Peyer's patch (tissue), 4 donors: ENCODE results near the gene TAS2R31.

Source experiments
- CTCF ChIP-seq, 6 experiments: fragments of 450-650 bp in 4 of 6; fragments of 200-600 bp in 2 of 6; sonication (generic) in 1 of 6; IDR thresholded peaks; one replicate each; pipeline ENCODE4 v1.5.1; 2017 to 2019; ENCODE audit warnings: antibody characterized with exemption in 6 of 6, mild to moderate bottlenecking in 3 of 6, moderate library complexity in 1 of 6
- POLR2A ChIP-seq, 2 donors: fragments of 450-650 bp; IDR thresholded peaks; one replicate each; pipeline ENCODE4 v1.5.1; 2017; ENCODE audit warnings: antibody characterized with exemption in 2 of 2, mild to moderate bottlenecking in 2 of 2, moderate library complexity in 2 of 2

GRCh38 chr12:11055306-11055705, 24.1 kb upstream of the TAS2R31 start:
- TF ChIP-seq CTCF (IDR thresholded peaks at IDR 0.05): no peak
- TF ChIP-seq POLR2A (IDR thresholded peaks at IDR 0.05): no peak
